ENCODE measurements around the gene NEDD1. TPM values are rescaled to one million over a fixed set of nuclear protein-coding genes. Genes with fewer than 3 reads are reported as not detected.

The NEDD1 gene
- 29.8 TPM for polyA plus RNA-seq (2013, experiment 1 of 2)
- polyA plus RNA-seq (2013, experiment 2 of 2): 30.0 TPM

DNA sequence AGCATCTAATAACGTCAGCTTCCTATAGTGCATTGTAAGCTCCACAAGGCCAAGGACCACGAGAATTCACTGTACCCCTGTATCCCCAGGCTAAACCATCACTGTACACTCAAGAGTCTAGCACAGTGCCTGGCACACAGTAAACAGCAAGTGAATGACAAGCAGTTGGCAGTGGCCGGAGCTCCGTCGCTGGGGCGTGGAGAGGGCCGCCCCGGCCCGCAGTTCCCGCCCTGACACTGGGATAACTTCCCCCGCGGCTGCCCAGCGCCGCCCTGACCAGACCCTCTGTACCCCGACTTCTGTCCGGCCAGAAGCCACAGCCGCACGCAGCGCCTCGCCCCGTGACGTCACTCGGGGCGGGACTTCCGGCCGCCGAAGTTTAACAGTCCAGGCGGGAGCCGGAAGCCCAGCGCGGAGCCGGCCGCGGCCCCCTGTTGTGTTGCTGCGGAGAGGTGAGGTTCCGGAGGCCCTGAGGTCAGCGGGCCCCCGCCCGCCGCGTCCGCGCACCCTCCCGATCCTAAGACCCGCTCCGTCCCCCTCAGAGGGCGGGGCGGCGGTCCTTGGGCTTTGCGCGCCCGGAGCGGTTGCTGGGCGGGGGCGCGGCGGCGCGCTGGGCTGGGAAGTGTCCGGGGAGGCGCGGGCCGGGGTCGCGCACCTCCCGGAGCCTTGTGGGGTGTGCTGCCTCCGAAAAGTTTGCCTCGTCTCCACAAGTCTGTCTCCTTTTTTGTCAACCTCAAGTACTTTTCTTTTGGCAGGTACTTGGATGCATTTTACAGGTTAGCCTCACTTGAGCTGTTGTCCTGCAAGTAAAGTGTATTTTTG, at the start of gene NEDD1:
TSS of gene NEDD1 (plus strand) at position 409 of the 822 bp plus-strand sequence. CDS start 2,503 bp downstream, outside the sequence.
- Histone ChIP-seq H3K9me3 (ENCODE audit: control insufficient read depth, low read length) (no peaks in the 10 kb centered on the region), H3K27ac (ENCODE audit: low read depth, low read length, severe bottlenecking) (peak within 1 kb of the TSS; percentile 64), H3K36me3 (ENCODE audit: control insufficient read depth, insufficient read depth, low read length) (no peaks in the 10 kb centered on the region), H3K4me3 (ENCODE audit: extremely low read depth, insufficient read depth, low read length, poor library complexity, severe bottlenecking) (peak within 1 kb of the TSS; percentile 77), H3K4me1 (ENCODE audit: control insufficient read depth, insufficient read depth, low read length, poor library complexity, severe bottlenecking) (peaks cover 6% of the 10 kb centered on the region)
- 3 to 4% methylated on average over 40 to 52 of the region's 68 CpGs for WGBS, 2 experiments (ENCODE audit: insufficient coverage in 2 of 2)

DNA sequence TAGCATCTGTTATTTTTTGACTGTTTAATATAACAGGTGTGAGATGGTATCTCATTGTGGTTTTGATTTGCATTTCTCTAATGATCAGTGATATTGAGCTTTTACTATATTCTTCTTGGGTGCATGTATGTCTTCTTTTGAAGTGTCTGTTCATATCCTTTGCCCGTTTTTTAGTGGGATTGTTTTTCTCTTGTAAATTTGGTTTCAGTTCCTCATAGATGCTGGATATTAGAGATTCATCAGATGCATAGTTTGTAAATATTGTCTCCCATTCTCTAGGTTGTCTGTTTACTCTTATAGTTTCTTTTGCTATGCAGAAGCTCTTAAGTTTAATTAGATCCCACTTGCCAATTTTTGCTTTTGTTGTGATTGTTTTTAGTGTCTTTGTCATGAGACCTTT, 48.9 kb upstream of the NEDD1 start:
- H3K27ac ChIP-seq (ENCODE audit: low read depth, low read length, severe bottlenecking): no peak overlapping the region
- 80 to 100% methylated on average over 1 of the region's 1 CpG for WGBS, 2 experiments (ENCODE audit: insufficient coverage in 2 of 2)
- no peaks in the 10 kb centered on the region for H3K36me3 ChIP-seq (ENCODE audit: control insufficient read depth, insufficient read depth, low read length)
- H3K4me1 ChIP-seq (ENCODE audit: control insufficient read depth, insufficient read depth, low read length, poor library complexity, severe bottlenecking): peaks cover 12% of the 10 kb centered on the region
- H3K4me3 ChIP-seq (ENCODE audit: extremely low read depth, insufficient read depth, low read length, poor library complexity, severe bottlenecking): no peak overlapping the region
- H3K9me3 ChIP-seq (ENCODE audit: control insufficient read depth, low read length): no peaks in the 10 kb centered on the region

DNA sequence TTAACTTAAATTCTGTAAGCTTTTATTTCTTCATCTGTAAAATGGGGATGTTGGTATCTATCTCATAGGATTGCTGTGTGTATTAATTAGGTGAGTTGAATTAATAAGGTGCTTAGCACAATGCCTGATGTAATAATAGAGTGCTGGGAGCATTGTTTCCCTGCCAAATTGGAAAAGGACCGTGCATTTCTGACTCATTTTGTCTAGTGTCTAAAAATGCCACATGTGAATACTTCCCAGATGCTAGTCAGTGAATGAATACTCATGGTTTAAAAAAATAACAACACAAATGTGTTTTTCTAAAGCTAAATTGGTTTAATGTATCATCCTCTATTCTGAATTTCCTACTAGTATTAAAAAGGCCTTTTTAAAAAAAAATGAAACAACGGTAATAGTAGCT, 45.4 kb upstream of the NEDD1 start:
- H3K4me1 ChIP-seq (ENCODE audit: control insufficient read depth, insufficient read depth, low read length, poor library complexity, severe bottlenecking): peaks cover 20% of the 10 kb centered on the region
- H3K27ac ChIP-seq (ENCODE audit: low read depth, low read length, severe bottlenecking): no peak overlapping the region
- WGBS, 2 experiments (ENCODE audit: insufficient coverage in 2 of 2): 100% methylated on average over 1 of the region's 2 CpGs
- no peaks in the 10 kb centered on the region for H3K9me3 ChIP-seq (ENCODE audit: control insufficient read depth, low read length)
- no peaks in the 10 kb centered on the region for H3K36me3 ChIP-seq (ENCODE audit: control insufficient read depth, insufficient read depth, low read length)
- H3K4me3 ChIP-seq (ENCODE audit: extremely low read depth, insufficient read depth, low read length, poor library complexity, severe bottlenecking): no peak overlapping the region

- Histone ChIP-seq H3K4me1 (ENCODE audit: control insufficient read depth, insufficient read depth, low read length, poor library complexity, severe bottlenecking) (peaks cover 20% of the 10 kb centered on the region), H3K9me3 (ENCODE audit: control insufficient read depth, low read length) (no peaks in the 10 kb centered on the region), H3K36me3 (ENCODE audit: control insufficient read depth, insufficient read depth, low read length) (no peaks in the 10 kb centered on the region), H3K27ac (ENCODE audit: low read depth, low read length, severe bottlenecking) (peak overlapping the region; percentile 75), H3K4me3 (ENCODE audit: extremely low read depth, insufficient read depth, low read length, poor library complexity, severe bottlenecking) (no peak overlapping the region)
- 67% methylated on average over 1 of the region's 1 CpG; no CpG with 5 or more reads in 1 of the 2 experiments for WGBS, 2 experiments (ENCODE audit: insufficient coverage in 2 of 2)
These were observed 44.7 kb upstream of the NEDD1 start for GRCh38 chr12:96862326-96862725.

DNA sequence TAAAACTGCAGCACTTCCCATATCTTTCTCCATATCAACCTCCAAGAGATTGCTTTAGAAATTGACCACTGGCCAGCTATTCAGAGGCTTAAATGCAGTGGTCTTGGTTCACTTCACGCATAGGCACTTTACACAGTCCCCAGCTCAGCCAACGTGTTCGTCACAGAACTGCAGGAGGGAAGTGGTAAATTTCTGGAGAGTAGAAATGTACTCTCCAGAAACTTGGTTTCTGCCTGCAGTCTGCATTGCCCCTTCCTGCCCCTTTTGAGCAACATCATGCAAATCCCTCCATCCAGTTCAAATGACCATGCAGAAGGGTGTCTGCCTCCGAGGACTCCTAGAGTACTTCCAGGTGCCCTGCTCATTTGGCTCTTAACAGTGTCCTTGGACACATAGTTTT, 42.7 kb upstream of the NEDD1 start:
- H3K4me3 ChIP-seq (ENCODE audit: extremely low read depth, insufficient read depth, low read length, poor library complexity, severe bottlenecking): no peak overlapping the region
- H3K4me1 ChIP-seq (ENCODE audit: control insufficient read depth, insufficient read depth, low read length, poor library complexity, severe bottlenecking): peaks cover 20% of the 10 kb centered on the region
- H3K9me3 ChIP-seq (ENCODE audit: control insufficient read depth, low read length): no peaks in the 10 kb centered on the region
- 80% methylated on average over 1 of the region's 4 CpGs; no CpG with 5 or more reads in 1 of the 2 experiments for WGBS, 2 experiments (ENCODE audit: insufficient coverage in 2 of 2)
- H3K36me3 ChIP-seq (ENCODE audit: control insufficient read depth, insufficient read depth, low read length): no peaks in the 10 kb centered on the region
- no peak overlapping the region for H3K27ac ChIP-seq (ENCODE audit: low read depth, low read length, severe bottlenecking)

DNA sequence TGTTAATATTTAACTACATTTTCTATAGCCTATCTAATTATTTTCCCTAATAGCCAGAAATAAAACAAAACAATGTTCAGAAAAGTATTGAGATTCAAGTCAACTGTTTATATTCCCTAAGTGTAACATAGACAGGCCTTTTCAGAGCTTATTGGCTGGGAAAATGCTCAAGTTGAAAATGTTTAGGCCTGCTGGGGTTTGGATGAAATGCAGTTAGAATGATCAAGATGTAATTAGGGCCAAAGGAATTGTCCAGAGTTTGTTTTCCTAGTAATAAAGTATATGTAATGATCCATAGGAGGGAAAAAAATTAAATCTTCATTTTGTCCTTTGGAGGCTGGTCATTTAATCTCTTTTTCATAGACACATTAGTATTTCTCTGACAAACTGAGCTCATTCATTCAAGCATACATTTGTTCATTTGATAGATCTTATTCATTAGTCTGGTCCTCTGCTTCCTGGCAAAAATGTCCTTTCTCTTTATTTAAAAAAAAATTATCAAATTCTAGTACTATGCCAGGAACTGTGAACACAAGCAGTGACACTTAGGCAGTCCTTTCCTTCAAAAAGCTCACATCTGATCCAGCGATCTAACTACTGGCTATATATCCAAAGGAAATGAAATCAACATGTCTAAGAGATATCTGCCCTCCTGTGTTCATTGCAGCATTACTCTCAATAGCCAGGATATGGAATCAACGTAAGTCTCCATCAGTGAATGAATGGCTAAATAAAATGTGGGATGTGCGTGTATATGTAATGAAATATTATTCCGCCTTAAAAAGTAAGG, 40.1 kb upstream of the NEDD1 start:
- Histone ChIP-seq H3K4me3 (ENCODE audit: extremely low read depth, insufficient read depth, low read length, poor library complexity, severe bottlenecking) (no peak overlapping the region), H3K36me3 (ENCODE audit: control insufficient read depth, insufficient read depth, low read length) (no peaks in the 10 kb centered on the region), H3K9me3 (ENCODE audit: control insufficient read depth, low read length) (no peaks in the 10 kb centered on the region), H3K27ac (ENCODE audit: low read depth, low read length, severe bottlenecking) (no peak overlapping the region), H3K4me1 (ENCODE audit: control insufficient read depth, insufficient read depth, low read length, poor library complexity, severe bottlenecking) (peaks cover 14% of the 10 kb centered on the region)
- 85 to 86% methylated on average over 4 of the region's 4 CpGs for WGBS, 2 experiments (ENCODE audit: insufficient coverage in 2 of 2)

GRCh38 chr12:96870946-96871345, 36.1 kb upstream of the NEDD1 start:
- Histone ChIP-seq H3K4me3 (ENCODE audit: extremely low read depth, insufficient read depth, low read length, poor library complexity, severe bottlenecking) (no peak overlapping the region), H3K27ac (ENCODE audit: low read depth, low read length, severe bottlenecking) (no peak overlapping the region), H3K4me1 (ENCODE audit: control insufficient read depth, insufficient read depth, low read length, poor library complexity, severe bottlenecking) (no peaks in the 10 kb centered on the region), H3K36me3 (ENCODE audit: control insufficient read depth, insufficient read depth, low read length) (no peaks in the 10 kb centered on the region), H3K9me3 (ENCODE audit: control insufficient read depth, low read length) (no peaks in the 10 kb centered on the region)
- WGBS, 2 experiments (ENCODE audit: insufficient coverage in 2 of 2): 80 to 100% methylated on average over 1 of the region's 1 CpG

DNA sequence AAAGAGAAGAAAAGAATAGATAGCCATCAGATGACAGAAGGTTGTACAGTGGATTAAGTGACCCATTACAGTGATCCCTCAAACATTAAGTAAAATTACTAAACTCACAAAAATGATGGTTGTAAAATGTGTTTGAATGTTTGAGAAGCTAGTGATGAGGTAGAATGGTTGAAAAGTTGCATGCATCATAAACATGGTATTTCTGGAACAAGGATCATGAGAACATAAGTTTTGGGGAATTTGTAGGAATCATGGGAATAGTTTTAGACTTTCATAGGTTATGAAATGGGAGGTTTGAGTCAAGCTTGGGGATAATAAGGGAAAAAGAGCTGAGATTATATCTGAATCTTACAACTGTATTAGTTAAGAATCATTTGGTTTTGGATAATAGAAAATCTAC, 34.1 kb upstream of the NEDD1 start:
- Histone ChIP-seq H3K27ac (ENCODE audit: low read depth, low read length, severe bottlenecking) (no peak overlapping the region), H3K4me1 (ENCODE audit: control insufficient read depth, insufficient read depth, low read length, poor library complexity, severe bottlenecking) (no peaks in the 10 kb centered on the region), H3K9me3 (ENCODE audit: control insufficient read depth, low read length) (no peaks in the 10 kb centered on the region), H3K4me3 (ENCODE audit: extremely low read depth, insufficient read depth, low read length, poor library complexity, severe bottlenecking) (no peak overlapping the region), H3K36me3 (ENCODE audit: control insufficient read depth, insufficient read depth, low read length) (no peaks in the 10 kb centered on the region)

DNA sequence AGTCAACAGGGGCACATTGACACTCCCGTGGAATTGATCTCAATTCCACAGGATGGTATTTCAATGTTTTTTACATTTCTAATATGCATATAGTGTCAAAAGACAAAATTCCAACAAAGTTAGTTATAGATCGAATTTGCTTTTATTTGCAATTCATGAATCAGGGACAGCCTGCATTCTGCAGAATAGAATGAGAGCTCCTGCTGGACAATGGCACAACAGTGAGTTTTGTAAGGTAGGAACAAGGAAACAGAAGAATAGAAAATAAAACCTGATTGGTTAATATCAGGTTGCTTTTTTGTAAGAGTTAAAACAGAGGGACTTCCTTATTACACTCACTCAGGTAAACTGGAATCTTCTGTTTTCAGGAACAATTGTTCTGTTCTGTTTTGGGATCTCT, 32.8 kb upstream of the NEDD1 start:
- 80% methylated on average over 1 of the region's 2 CpGs; no CpG with 5 or more reads in 1 of the 2 experiments for WGBS, 2 experiments (ENCODE audit: insufficient coverage in 2 of 2)
- H3K9me3 ChIP-seq (ENCODE audit: control insufficient read depth, low read length): no peaks in the 10 kb centered on the region
- no peak overlapping the region for H3K4me3 ChIP-seq (ENCODE audit: extremely low read depth, insufficient read depth, low read length, poor library complexity, severe bottlenecking)
- H3K4me1 ChIP-seq (ENCODE audit: control insufficient read depth, insufficient read depth, low read length, poor library complexity, severe bottlenecking): no peaks in the 10 kb centered on the region
- H3K27ac ChIP-seq (ENCODE audit: low read depth, low read length, severe bottlenecking): no peak overlapping the region
- H3K36me3 ChIP-seq (ENCODE audit: control insufficient read depth, insufficient read depth, low read length): no peaks in the 10 kb centered on the region

DNA sequence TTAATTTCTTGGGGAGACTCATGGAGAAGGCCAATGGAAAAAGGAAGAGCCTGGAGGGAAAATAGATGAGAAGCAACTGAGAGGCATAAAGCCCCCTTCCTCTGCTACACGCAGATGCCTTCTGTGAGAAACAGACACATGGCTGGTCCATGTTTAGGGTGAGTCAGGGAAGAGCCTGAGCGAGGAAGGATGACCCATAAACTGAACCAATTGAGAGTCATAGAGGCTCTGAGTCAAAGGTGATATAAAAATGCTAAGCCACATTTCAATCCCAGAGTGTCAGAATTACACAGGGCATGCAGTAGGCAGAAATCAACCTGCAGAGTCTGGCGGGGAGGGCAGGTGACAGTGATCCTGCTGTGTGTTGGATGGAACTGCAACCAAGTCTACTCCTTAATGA, 30.1 kb upstream of the NEDD1 start:
- Histone ChIP-seq H3K27ac (ENCODE audit: low read depth, low read length, severe bottlenecking) (no peak overlapping the region), H3K9me3 (ENCODE audit: control insufficient read depth, low read length) (peaks cover 7% of the 10 kb centered on the region), H3K4me1 (ENCODE audit: control insufficient read depth, insufficient read depth, low read length, poor library complexity, severe bottlenecking) (no peaks in the 10 kb centered on the region), H3K36me3 (ENCODE audit: control insufficient read depth, insufficient read depth, low read length) (no peaks in the 10 kb centered on the region), H3K4me3 (ENCODE audit: extremely low read depth, insufficient read depth, low read length, poor library complexity, severe bottlenecking) (no peak overlapping the region)
- WGBS, 2 experiments (ENCODE audit: insufficient coverage in 2 of 2): 89 to 100% methylated on average over 1 to 3 of the region's 3 CpGs
